ENCODE results near the gene NR4A1.

- TF ChIP-seq CTCF (conservative IDR thresholded peaks at IDR 0.05; ENCODE audit: low read length) (no peak), EZH2phosphoT487 (IDR thresholded peaks at IDR 0.05; ENCODE audit: borderline replicate concordance, low read depth, low read length) (no peak)
Observed at GRCh38 chr12:52087961-52088820, 36.9 kb downstream of the NR4A1 start.

Measured in OCI-LY7 (cell line).